ENCODE measurements around the gene SPAG16.
"Not testable (repeated sequence)": the region's sequence is repeated elsewhere in the genome, so short reads cannot be mapped to it uniquely, and the experiment has no call there.

GRCh38 chr2:213410687-213411086, 126.4 kb downstream of the SPAG16 start:
- not testable (repeated sequence) for TF ChIP-seq POLR2AphosphoS5 (IDR thresholded peaks at IDR 0.05; ENCODE audit: low read depth); CTCF (IDR thresholded peaks at IDR 0.05; ENCODE audit: insufficient read depth, low read length); GABPA (IDR thresholded peaks at IDR 0.05; ENCODE audit: low read depth); REST (IDR thresholded peaks at IDR 0.05; ENCODE audit: insufficient replicate concordance, low read depth)

Data from HL-60 (cell line).